Sigmoid colon (tissue), 7 donors: ENCODE data around the gene HOXB2. TPM values are rescaled to one million over a fixed set of nuclear protein-coding genes. Genes with fewer than 3 reads are reported as not detected.

Experiments used
- DNase-seq: peaks from one replicate; pipeline ENCODE4 v3.0.0-alpha.2; 2019
- H3K27ac ChIP-seq, 4 donors: fragments of 200-600 bp; sonication (generic); one replicate each; pipeline ENCODE4 v1.5.1; 2016 to 2019; ENCODE audit warnings: mild to moderate bottlenecking in 1 of 4
- H3K27me3 ChIP-seq, 3 donors: fragments of 200-600 bp; sonication (generic); one replicate each; pipeline ENCODE4 v1.5.1; 2019; ENCODE audit warnings: mild to moderate bottlenecking in 1 of 3
- H3K36me3 ChIP-seq, 4 donors: fragments of 200-600 bp; sonication (generic); one replicate each; pipeline ENCODE4 v1.5.1; 2016 to 2019
- H3K4me1 ChIP-seq, 4 donors: fragments of 200-600 bp; sonication (generic); one replicate each; pipeline ENCODE4 v1.5.1; 2017 to 2019
- H3K4me3 ChIP-seq, 4 donors: fragments of 200-600 bp; sonication (generic); one replicate each; pipeline ENCODE4 v1.5.1; 2017 to 2019; ENCODE audit warnings: mild to moderate bottlenecking in 2 of 4, moderate library complexity in 1 of 4
- H3K9me3 ChIP-seq, 4 donors: fragments of 200-600 bp in 3 of 4; sonication (generic) in 3 of 4; one replicate each; pipeline versions ENCODE4 v1.5.1 to v1.6.1; 2013 to 2019
- CTCF ChIP-seq, 4 experiments: fragments of 450-650 bp in 3 of 4; fragments of 200-600 bp in 1 of 4; IDR thresholded peaks; one replicate each; pipeline ENCODE4 v1.5.1; 2016 to 2019; ENCODE audit warnings: antibody characterized with exemption in 4 of 4, mild to moderate bottlenecking in 3 of 4, moderate library complexity in 2 of 4
- EP300 ChIP-seq, 4 donors: sonication (generic); formaldehyde crosslinking; IDR thresholded peaks; one replicate each; pipeline ENCODE4 v1.6.1; 2017; ENCODE audit warnings: antibody characterized with exemption in 4 of 4
- POLR2A ChIP-seq, 2 donors: fragments of 450-650 bp; IDR thresholded peaks; one replicate each; pipeline ENCODE4 v1.6.1; 2016; ENCODE audit warnings: antibody characterized with exemption in 2 of 2, mild to moderate bottlenecking in 2 of 2, moderate library complexity in 2 of 2
- POLR2AphosphoS5 ChIP-seq, 4 donors: sonication (generic); formaldehyde crosslinking; IDR thresholded peaks; one replicate each; pipeline ENCODE4 v1.6.1; 2017; ENCODE audit warnings: antibody characterized with exemption in 4 of 4
- WGBS, 2 donors: extraction: QIAGEN DNeasy Blood & Tissue Kit; methylation state at CpG; one replicate each; pipeline ENCODE4 v1.1.7; 2013; 5-methylcytosine and 5-hydroxymethylcytosine counted together
- intact Hi-C: fragments of 100-400 bp; cut with DNase I; formaldehyde crosslinking; loops from one replicate; pipeline ENCODE4 v1.15.1; 2023
- polyA plus RNA-seq, 3 donors: library from polyadenylated mRNA; stranded (reverse); fragments of 200-250 nt; gene quantifications; one replicate each; pipeline ENCODE4 v1.2.3, GENCODE V29; 2013
- total RNA-seq, 4 donors: library from RNA; depleted of rRNA; stranded (reverse); fragments of >200 nt; gene quantifications; one replicate each; pipeline ENCODE4 v1.1.0, GENCODE V29; 2016
- donor health status: healthy with polysubstance abuse.
- donor health status: Bipolar disorder and iron deficiency.
- donor health status: healthy.

HOXB2 gene
- total and polyA plus RNA-seq, 7 donors, result 1.6 to 86.1 (median 44.9) TPM

GRCh38 chr17:48571024-48571818 is 26.3 kb upstream of the HOXB2 start:
- peak in 3 of 4 donors; percentile 34 to 67 (median 43) for TF ChIP-seq POLR2AphosphoS5 (IDR thresholded peaks at IDR 0.05)
- no peak for TF ChIP-seq CTCF (IDR thresholded peaks at IDR 0.05)
- Histone ChIP-seq H3K27ac (peak overlapping the region; percentile 94 to 99 (median 96)), H3K4me3 (peak overlapping the region; percentile 18 to 84 (median 38)), H3K27me3 (no peaks in the 10 kb centered on the region), H3K4me1 (peaks cover 0 to 100% (median 97%) of the 10 kb centered on the region in 4 donors), H3K36me3 (no peaks in the 10 kb centered on the region), H3K9me3 (no peaks in the 10 kb centered on the region)
- no peak for DNase-seq
- intact Hi-C loops, result no loop called here
- 38 to 57% methylated on average over 26 of the region's 26 CpGs for WGBS, 2 donors

GRCh38 chr17:48570325-48571023 is 25.6 kb upstream of the HOXB2 start:
- Histone ChIP-seq H3K27me3 (no peaks in the 10 kb centered on the region), H3K4me1 (peaks cover 0 to 100% (median 97%) of the 10 kb centered on the region in 4 donors), H3K27ac (peak overlapping the region; percentile 94 to 99 (median 96)), H3K36me3 (no peaks in the 10 kb centered on the region), H3K4me3 (peak overlapping the region; percentile 18 to 84 (median 38)), H3K9me3 (no peaks in the 10 kb centered on the region)
- TF ChIP-seq POLR2AphosphoS5 (IDR thresholded peaks at IDR 0.05) (peak in 1 of 4 donors; percentile 16), EP300 (IDR thresholded peaks at IDR 0.05) (no peak), CTCF (IDR thresholded peaks at IDR 0.05) (no peak), POLR2A (IDR thresholded peaks at IDR 0.05) (no peak)
- no peak for DNase-seq
- WGBS, 2 donors, result 66 to 73% methylated on average over 19 of the region's 19 CpGs
- intact Hi-C loops, result no loop called here

- Histone ChIP-seq H3K27me3 (no peaks in the 10 kb centered on the region), H3K27ac (peak overlapping the region; percentile 94 to 99 (median 96)), H3K4me1 (peaks cover 0 to 100% (median 97%) of the 10 kb centered on the region in 4 donors), H3K4me3 (peak overlapping the region; percentile 18 to 84 (median 38)), H3K9me3 (no peaks in the 10 kb centered on the region), H3K36me3 (no peaks in the 10 kb centered on the region)
- TF ChIP-seq CTCF (IDR thresholded peaks at IDR 0.05), result peak in 1 of 4 experiments; percentile 25
- no peak for TF ChIP-seq POLR2A (IDR thresholded peaks at IDR 0.05)
- 73 to 81% methylated on average over 6 of the region's 6 CpGs for WGBS, 2 donors
- intact Hi-C loops, result no loop called here
- DNase-seq, result no peak
Observed at GRCh38 chr17:48569674-48570324, 24.9 kb upstream of the HOXB2 start.

GRCh38 chr17:48569240-48569582 is 24.3 kb upstream of the HOXB2 start:
- TF ChIP-seq POLR2AphosphoS5 (IDR thresholded peaks at IDR 0.05), result no peak
- no peak for TF ChIP-seq POLR2A (IDR thresholded peaks at IDR 0.05)
- no peak for TF ChIP-seq CTCF (IDR thresholded peaks at IDR 0.05)
- TF ChIP-seq EP300 (IDR thresholded peaks at IDR 0.05), result no peak
- intact Hi-C loops, result no loop called here
- H3K27ac ChIP-seq, result peak overlapping the region; percentile 94 to 99 (median 96)
- no peak for DNase-seq
- WGBS, 2 donors, result 60 to 69% methylated on average over 3 of the region's 3 CpGs
- peak overlapping the region; percentile 18 to 84 (median 36) for H3K4me3 ChIP-seq
- H3K9me3 ChIP-seq, result no peaks in the 10 kb centered on the region
- H3K27me3 ChIP-seq, result no peaks in the 10 kb centered on the region
- H3K36me3 ChIP-seq, result no peaks in the 10 kb centered on the region
- H3K4me1 ChIP-seq, result peaks cover 0 to 100% (median 97%) of the 10 kb centered on the region in 4 donors
